Activated CD4-positive, alpha-beta memory T cell treated with anti-CD3 and anti-CD28 coated beads for 36 hours (primary cell): ENCODE measurements around the gene B4GALT4. TPM values are rescaled to one million over a fixed set of nuclear protein-coding genes. Genes with fewer than 3 reads are reported as not detected.
"Not testable (repeated sequence)": the region's sequence is repeated elsewhere in the genome, so short reads cannot be mapped to it uniquely, and the experiment has no call there.

ENCODE experiments used
- CTCF ChIA-PET: fragments of 350-600 bp; sonication (Branson Sonifier 250); formaldehyde crosslinking; loops from one replicate; lab custom pipeline; 2021; ENCODE audit warnings: antibody characterized with exemption, inconsistent platforms; lab: Charles Lee
- POLR2A ChIA-PET: fragments of 350-600 bp; sonication (Branson Sonifier 250); formaldehyde crosslinking; loops from one replicate; lab custom pipeline; 2021; ENCODE audit warnings: antibody characterized with exemption; lab: Charles Lee
- DNase-seq: peaks from one replicate; pipeline ENCODE4 v3.0.0-alpha.2; 2020
- H3K27ac Mint-ChIP-seq: one replicate; pipeline ENCODE4 v1.8.0; 2021; ENCODE audit warnings: mixed read lengths
- H3K27me3 Mint-ChIP-seq: one replicate; pipeline ENCODE4 v1.8.0; 2021; ENCODE audit warnings: mixed read lengths
- H3K36me3 Mint-ChIP-seq: one replicate; pipeline ENCODE4 v1.8.0; 2021; ENCODE audit warnings: mixed read lengths
- H3K4me1 Mint-ChIP-seq: one replicate; pipeline ENCODE4 v1.8.0; 2021; ENCODE audit warnings: low read depth, mixed read lengths
- H3K4me3 Mint-ChIP-seq: one replicate; pipeline ENCODE4 v1.8.0; 2021; ENCODE audit warnings: mild to moderate bottlenecking, mixed read lengths
- H3K9me3 Mint-ChIP-seq: one replicate; pipeline ENCODE4 v1.8.0; 2021; ENCODE audit warnings: mixed read lengths
- intact Hi-C: fragments of 100-400 bp; cut with micrococcal nuclease; formaldehyde crosslinking; loops from one replicate; pipeline ENCODE4 v1.15.1; 2023
- total RNA-seq, 2 experiments: library from RNA; stranded (reverse); gene quantifications; one replicate each; pipeline ENCODE4 v1.2.3, GENCODE V29; 2021

Gene B4GALT4
- 10 to 100 TPM; 13.5 to 14.2 TPM for total RNA-seq

- intact Hi-C loops = loop anchor here (1.0 to 5.0 kb wide), 12 partner anchors 10 to 436 kb away; partner anchors contain the start of genes ARHGAP31, COX17, IGSF11 and TIMMDC1
- Mint-ChIP-seq H3K4me1 (peaks cover 31% of the 10 kb centered on the region), H3K27ac (peak within 1 kb of the TSS; percentile 86), H3K9me3 (no peaks in the 10 kb centered on the region), H3K27me3 (no peaks in the 10 kb centered on the region), H3K4me3 (peak within 1 kb of the TSS; percentile 81), H3K36me3 (peaks cover 11% of the 10 kb centered on the region)
- ChIA-PET POLR2A (interaction anchor here (0.9 to 1.6 kb wide), 4 partner anchors 52 to 82 kb away, joined by 3 to 7 read pairs (median 5); partner anchors contain the start of gene ARHGAP31), CTCF (interaction anchor here (0.6 to 2.8 kb wide), 49 partner anchors 8 to 855 kb away, joined by 3 to 114 read pairs (median 4); partner anchors contain the start of genes ARHGAP31, IGSF11, POGLUT1 and TEX55)
- peak; percentile 81 for DNase-seq
Measured at GRCh38 chr3:119240591-119241434, at the start of gene B4GALT4. Gene B4GALT4 (minus strand): TSS chr3:119240878. CDS start chr3:119230099, 10,779 bp downstream.

GRCh38 chr3:119289404-119289770, 48.7 kb upstream of the B4GALT4 start:
- CTCF ChIA-PET = interaction anchor here (7.0 kb wide), 1 partner anchor 48 kb away, joined by 29 read pairs; the partner anchor contains the start of gene B4GALT4

DNA sequence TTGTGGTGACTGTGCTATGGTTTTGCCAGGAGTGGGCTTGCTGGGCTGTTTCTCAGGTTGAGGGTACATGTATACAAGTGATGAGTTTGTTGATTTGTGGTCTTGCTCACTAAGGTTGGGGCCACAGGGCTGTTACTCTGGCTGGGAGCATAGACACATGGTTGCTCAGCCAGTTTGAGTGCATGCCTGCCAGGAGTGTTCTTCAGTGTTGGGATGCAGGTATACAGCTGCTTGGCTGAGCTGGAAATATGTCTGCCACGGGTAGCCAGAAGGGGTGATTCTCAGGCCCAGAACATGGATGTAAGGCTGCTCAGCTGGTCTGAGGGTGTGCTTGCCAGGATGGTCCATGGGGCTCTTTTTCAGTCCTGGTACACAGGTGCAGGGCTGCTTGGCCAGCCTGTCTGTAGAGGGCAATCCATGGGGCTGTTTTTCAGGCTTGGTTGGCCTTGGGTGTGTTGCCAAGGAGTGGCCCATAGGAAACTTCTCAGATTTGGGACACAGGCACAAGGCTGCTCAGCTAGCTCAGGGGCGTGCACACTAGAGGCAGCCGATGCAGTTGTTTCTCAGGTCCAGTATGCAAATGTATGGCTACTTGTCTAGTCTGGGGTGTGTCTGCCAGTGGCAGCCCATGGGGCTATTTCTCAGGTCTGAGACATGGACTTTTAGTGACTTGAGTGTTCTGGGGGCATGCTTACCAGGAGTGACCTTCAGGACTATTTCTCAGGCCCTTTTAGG, 48.2 kb upstream of the B4GALT4 start:
- peaks cover 3% of the 10 kb centered on the region for H3K36me3 Mint-ChIP-seq
- ChIA-PET POLR2A (no interaction called here), CTCF (no interaction called here)
- DNase-seq = no peak
- no peak overlapping the region for H3K27ac Mint-ChIP-seq
- peaks cover 16% of the 10 kb centered on the region for H3K4me1 Mint-ChIP-seq
- peaks cover 21% of the 10 kb centered on the region for H3K9me3 Mint-ChIP-seq
- intact Hi-C loops = no loop called here
- H3K27me3 Mint-ChIP-seq = no peaks in the 10 kb centered on the region
- no peak overlapping the region for H3K4me3 Mint-ChIP-seq

More at GRCh38 chr3:119289404-119289770, 48.7 kb upstream of the B4GALT4 start:
- Mint-ChIP-seq H3K9me3 (peaks cover 18% of the 10 kb centered on the region), H3K4me1 (peaks cover 16% of the 10 kb centered on the region), H3K4me3 (no peak overlapping the region), H3K27ac (no peak overlapping the region), H3K36me3 (peaks cover 3% of the 10 kb centered on the region), H3K27me3 (no peaks in the 10 kb centered on the region)
- POLR2A ChIA-PET = no interaction called here
- intact Hi-C loops = no loop called here
- no peak for DNase-seq

DNA sequence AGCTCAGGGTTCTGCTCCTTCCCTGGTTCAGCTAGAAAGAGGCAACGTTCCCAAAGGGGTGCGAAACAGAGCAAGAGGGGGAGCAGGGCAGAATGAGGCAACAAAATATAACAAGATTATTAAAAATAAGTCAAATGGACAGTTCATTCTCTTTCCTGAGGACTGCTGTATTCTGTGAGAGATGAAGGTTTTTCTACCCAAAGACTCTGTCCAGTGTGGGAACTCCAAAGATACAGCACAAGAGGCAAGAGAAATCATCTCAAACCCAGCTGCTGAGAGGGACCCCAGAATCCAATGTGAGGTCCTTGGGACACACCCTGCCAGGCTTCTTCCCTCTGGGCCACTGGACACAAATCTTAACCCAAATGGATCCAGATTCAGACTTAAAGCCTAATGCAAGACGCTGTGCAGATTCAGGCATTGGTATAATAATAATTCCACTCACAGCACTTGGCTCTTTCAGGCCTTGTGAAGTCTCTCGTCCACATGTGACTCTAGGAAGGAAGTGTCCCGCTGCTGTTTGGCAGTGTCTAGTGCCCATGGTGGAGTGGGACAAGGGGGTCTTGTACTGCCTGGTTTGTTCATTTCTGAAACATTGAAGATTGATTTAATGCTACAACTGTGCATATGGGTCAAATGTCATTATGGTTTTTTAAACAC, 39.0 kb upstream of the B4GALT4 start:
- H3K27ac Mint-ChIP-seq = no peak overlapping the region
- ChIA-PET CTCF (no interaction called here), POLR2A (no interaction called here)
- H3K36me3 Mint-ChIP-seq = peaks cover 15% of the 10 kb centered on the region
- H3K9me3 Mint-ChIP-seq = peaks cover 27% of the 10 kb centered on the region
- no peaks in the 10 kb centered on the region for H3K27me3 Mint-ChIP-seq
- no peak overlapping the region for H3K4me3 Mint-ChIP-seq
- intact Hi-C loops = no loop called here
- H3K4me1 Mint-ChIP-seq = peaks cover 3% of the 10 kb centered on the region
- DNase-seq = no peak

- Mint-ChIP-seq H3K27ac (no peak overlapping the region), H3K9me3 (peaks cover 27% of the 10 kb centered on the region), H3K4me1 (peaks cover 7% of the 10 kb centered on the region), H3K36me3 (peaks cover 15% of the 10 kb centered on the region), H3K27me3 (no peaks in the 10 kb centered on the region), H3K4me3 (no peak overlapping the region)
- POLR2A ChIA-PET = no interaction called here
- CTCF ChIA-PET = no interaction called here
- no peak for DNase-seq
- intact Hi-C loops = no loop called here
Measured at GRCh38 chr3:119279101-119279554, 38.5 kb upstream of the B4GALT4 start.

DNA sequence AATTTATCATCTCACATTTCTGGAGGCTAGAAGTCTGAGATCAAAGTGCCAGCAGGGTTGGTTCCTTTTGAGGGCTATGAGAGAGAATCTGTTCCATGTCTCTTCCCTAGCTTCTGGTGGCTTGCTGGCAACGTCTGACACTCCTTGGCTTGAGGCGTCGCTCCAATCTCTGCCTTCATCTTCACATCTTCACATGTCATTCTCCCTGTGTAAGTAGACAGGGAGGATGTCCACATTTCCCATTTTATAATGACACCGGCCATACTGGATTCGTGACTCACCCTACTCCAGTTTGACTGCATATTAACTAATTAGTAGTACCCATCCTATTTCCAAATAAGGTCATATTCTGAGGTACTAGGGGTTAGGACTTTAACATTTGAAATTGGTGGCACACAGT, 36.0 kb upstream of the B4GALT4 start:
- POLR2A ChIA-PET = no interaction called here
- H3K27ac Mint-ChIP-seq = no peak overlapping the region
- intact Hi-C loops = no loop called here

GRCh38 chr3:119270212-119270611, 29.5 kb upstream of the B4GALT4 start:
- H3K4me3 Mint-ChIP-seq, H3K36me3 Mint-ChIP-seq, H3K27ac Mint-ChIP-seq, H3K4me1 Mint-ChIP-seq, DNase-seq, H3K9me3 Mint-ChIP-seq, POLR2A ChIA-PET, H3K27me3 Mint-ChIP-seq, intact Hi-C loops: not testable (repeated sequence)
- CTCF ChIA-PET = interaction anchor here (1.0 kb wide), 1 partner anchor 411 kb away, joined by 3 read pairs; no protein-coding TSS in a partner anchor

More for the DNA sequence above, 36.0 kb upstream of the B4GALT4 start:
- Mint-ChIP-seq H3K27me3 (no peaks in the 10 kb centered on the region), H3K9me3 (peaks cover 3% of the 10 kb centered on the region), H3K36me3 (peaks cover under 1% of the 10 kb centered on the region), H3K4me1 (peaks cover 7% of the 10 kb centered on the region), H3K4me3 (no peak overlapping the region)
- CTCF ChIA-PET = interaction anchor here (1.6 kb wide), 1 partner anchor 77 kb away, joined by 8 read pairs; no protein-coding TSS in a partner anchor
- no peak for DNase-seq

GRCh38 chr3:119261055-119261454, 20.4 kb upstream of the B4GALT4 start:
- Mint-ChIP-seq H3K4me3 (no peak overlapping the region), H3K4me1 (no peaks in the 10 kb centered on the region), H3K27ac (no peak overlapping the region), H3K27me3 (no peaks in the 10 kb centered on the region), H3K9me3 (no peaks in the 10 kb centered on the region), H3K36me3 (no peaks in the 10 kb centered on the region)
- ChIA-PET CTCF (no interaction called here), POLR2A (no interaction called here)
- intact Hi-C loops = no loop called here
- no peak for DNase-seq

DNA sequence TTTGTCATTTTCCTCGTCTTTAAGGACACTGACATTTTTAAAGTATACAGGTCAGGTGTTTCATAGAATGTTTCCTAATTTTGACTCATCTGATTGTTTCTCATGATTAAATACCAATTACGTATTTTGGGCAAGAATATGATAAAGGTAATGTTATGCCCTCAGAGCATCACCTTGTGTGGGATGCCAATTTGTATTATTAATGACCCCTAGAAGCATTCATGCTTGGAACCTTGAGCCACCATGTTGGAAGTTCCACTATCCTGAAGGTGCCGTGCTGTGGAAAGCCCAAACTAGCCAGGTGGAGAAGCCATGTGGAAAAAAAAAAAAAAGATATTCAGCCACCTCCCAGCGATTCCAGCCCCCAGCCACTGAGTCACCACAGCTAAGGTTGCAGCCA, 19.1 kb upstream of the B4GALT4 start:
- CTCF ChIA-PET = interaction anchor here (1.6 kb wide), 1 partner anchor 19 kb away, joined by 4 read pairs; the partner anchor contains the start of gene B4GALT4

DNA sequence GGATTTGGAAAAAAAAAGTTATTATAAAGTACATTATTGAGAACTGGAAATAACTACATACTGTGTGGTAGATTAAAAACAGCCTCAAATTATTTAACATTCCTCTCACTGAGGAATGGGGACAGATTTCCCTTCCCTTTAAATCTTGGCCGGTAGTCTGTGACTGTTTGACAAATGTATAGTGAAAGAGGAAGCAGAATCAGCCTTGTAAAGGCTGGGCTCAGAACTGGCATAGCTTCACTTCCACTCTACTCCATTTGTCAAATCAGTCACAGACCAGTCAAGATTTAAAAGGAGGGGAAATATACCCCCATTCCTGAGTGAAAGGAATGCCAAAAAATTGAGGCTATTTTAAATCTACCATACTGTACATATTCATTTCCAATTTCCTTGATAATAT, 18.2 kb upstream of the B4GALT4 start:
- DNase-seq = no peak
- ChIA-PET CTCF (interaction anchor here (1.6 to 2.9 kb wide), 2 partner anchors 17 to 18 kb away, joined by 4 to 13 read pairs; partner anchors contain the start of gene B4GALT4), POLR2A (no interaction called here)
- Mint-ChIP-seq H3K27ac (no peak overlapping the region), H3K36me3 (no peaks in the 10 kb centered on the region), H3K4me3 (no peak overlapping the region), H3K27me3 (no peaks in the 10 kb centered on the region), H3K9me3 (no peaks in the 10 kb centered on the region), H3K4me1 (no peaks in the 10 kb centered on the region)
- intact Hi-C loops = no loop called here

More for the DNA sequence above, 19.1 kb upstream of the B4GALT4 start:
- H3K4me3 Mint-ChIP-seq = no peak overlapping the region
- H3K4me1 Mint-ChIP-seq = no peaks in the 10 kb centered on the region
- H3K9me3 Mint-ChIP-seq = no peaks in the 10 kb centered on the region
- H3K27ac Mint-ChIP-seq = no peak overlapping the region
- intact Hi-C loops = no loop called here
- DNase-seq = no peak
- H3K36me3 Mint-ChIP-seq = no peaks in the 10 kb centered on the region
- no peaks in the 10 kb centered on the region for H3K27me3 Mint-ChIP-seq
- POLR2A ChIA-PET = no interaction called here

GRCh38 chr3:119257654-119258410, 17.2 kb upstream of the B4GALT4 start:
- no peaks in the 10 kb centered on the region for H3K9me3 Mint-ChIP-seq
- DNase-seq = no peak
- ChIA-PET POLR2A (no interaction called here), CTCF (interaction anchor here (2.9 kb wide), 1 partner anchor 16 kb away, joined by 13 read pairs; no protein-coding TSS in a partner anchor)
- no peak overlapping the region for H3K4me3 Mint-ChIP-seq
- intact Hi-C loops = no loop called here
- H3K36me3 Mint-ChIP-seq = no peaks in the 10 kb centered on the region
- no peak overlapping the region for H3K27ac Mint-ChIP-seq
- no peaks in the 10 kb centered on the region for H3K27me3 Mint-ChIP-seq
- H3K4me1 Mint-ChIP-seq = no peaks in the 10 kb centered on the region
